Lower leg skin (tissue), 4 donors: ENCODE results near the gene PTGES. TPM values are rescaled to one million over a fixed set of nuclear protein-coding genes. Genes with fewer than 3 reads are reported as not detected.
A peak's percentile ranks its signal among the peaks of the same experiment; 100 is the strongest.
"Not testable (repeated sequence)": the region's sequence is repeated elsewhere in the genome, so short reads cannot be mapped to it uniquely, and the experiment has no call there.

Experiments
- DNase-seq, 2 donors: peaks; one replicate each; pipeline ENCODE4 v3.0.0-alpha.2; 2019; ENCODE audit warnings: low spot score in 2 of 2
- H3K4me3 ChIP-seq: fragments of 200-600 bp; sonication (generic); 2 replicates; pipeline ENCODE4 v1.5.1; 2017; ENCODE audit warnings: mild to moderate bottlenecking, low read depth; ENCODE audit not compliant: poor library complexity, severe bottlenecking
- CTCF ChIP-seq, 3 donors: fragments of 450-650 bp; IDR thresholded peaks; one replicate each; pipeline ENCODE4 v1.5.1; 2016; ENCODE audit warnings: antibody characterized with exemption in 3 of 3, mild to moderate bottlenecking in 3 of 3, moderate library complexity in 2 of 3
- POLR2A ChIP-seq, 2 donors: fragments of 450-650 bp; IDR thresholded peaks; one replicate each; pipeline ENCODE4 v1.6.1; 2016 to 2017; ENCODE audit warnings: antibody characterized with exemption in 2 of 2, mild to moderate bottlenecking in 1 of 2, moderate library complexity in 1 of 2
- WGBS, 2 donors: methylation state at CpG; one replicate each; pipeline ENCODE4 v1.1.5; 2018; 5-methylcytosine and 5-hydroxymethylcytosine counted together
- intact Hi-C: fragments of 100-400 bp; cut with DNase I; formaldehyde crosslinking; loops from one replicate; pipeline ENCODE4 v1.15.0; 2023; ENCODE audit warnings: low total_unique reads
- total RNA-seq, 4 donors: library from RNA; depleted of rRNA; stranded (reverse); fragments of >200 nt; gene quantifications; one replicate each; pipeline ENCODE4 v1.1.0, GENCODE V29; 2016

Gene PTGES
- total RNA-seq, 4 donors from 2014 or later = 14.4 to 28.7 (median 23.2) TPM

DNA sequence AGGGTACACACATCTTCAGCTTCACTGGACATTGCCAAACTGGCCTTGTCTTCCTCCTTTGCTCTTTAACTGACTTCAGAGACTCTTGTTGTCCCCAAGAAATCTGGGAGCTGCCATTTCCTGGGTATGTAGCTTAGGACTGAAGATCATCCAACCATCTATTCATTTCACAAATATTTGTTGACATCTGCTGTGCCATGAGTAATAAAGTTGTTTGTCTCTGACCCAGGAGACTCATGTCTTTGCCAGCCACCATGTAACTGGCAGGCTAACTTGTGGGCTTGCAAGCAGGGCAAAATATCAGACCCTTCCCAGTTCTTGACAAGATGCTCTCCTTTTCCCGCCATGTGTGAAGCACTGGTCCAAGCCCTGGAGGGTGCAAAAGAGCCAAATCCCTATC lies 33.0 kb upstream of the PTGES start:
- DNase-seq = no peak
- H3K4me3 ChIP-seq = no peak overlapping the region
- TF ChIP-seq POLR2A (IDR thresholded peaks at IDR 0.05) (no peak), CTCF (IDR thresholded peaks at IDR 0.05) (no peak)
- WGBS, 2 donors = 69 to 84% methylated on average over 1 of the region's 1 CpG
- intact Hi-C loops = loop anchor here (5.0 kb wide), 1 partner anchor 144 kb away; the partner anchor contains the start of gene ASB6

DNA sequence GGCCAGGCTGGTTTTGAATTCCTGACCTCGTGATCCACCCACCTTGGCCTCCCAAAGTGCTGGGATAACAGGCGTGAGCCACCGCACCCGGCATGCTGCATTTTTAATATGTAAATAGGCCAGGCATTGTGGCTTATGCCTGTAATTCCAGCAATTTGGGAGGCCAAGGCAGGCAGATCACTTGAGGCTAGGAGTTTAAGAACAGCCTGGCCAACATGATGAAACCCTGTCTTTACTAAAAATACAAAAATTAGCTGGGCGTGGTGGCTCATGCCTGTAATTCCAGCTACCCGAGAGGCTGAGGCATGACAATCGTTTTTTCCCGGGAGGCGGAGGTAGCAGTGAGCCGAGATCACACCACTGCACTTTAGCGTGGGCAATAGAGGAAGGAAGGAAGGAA lies 32.1 kb upstream of the PTGES start:
- not testable (repeated sequence) for DNase-seq, H3K4me3 ChIP-seq
- intact Hi-C loops = loop anchor here (5.0 kb wide), 1 partner anchor 143 kb away; the partner anchor contains the start of gene ASB6
- WGBS, 2 donors = 53 to 62% methylated on average over 11 of the region's 11 CpGs

DNA sequence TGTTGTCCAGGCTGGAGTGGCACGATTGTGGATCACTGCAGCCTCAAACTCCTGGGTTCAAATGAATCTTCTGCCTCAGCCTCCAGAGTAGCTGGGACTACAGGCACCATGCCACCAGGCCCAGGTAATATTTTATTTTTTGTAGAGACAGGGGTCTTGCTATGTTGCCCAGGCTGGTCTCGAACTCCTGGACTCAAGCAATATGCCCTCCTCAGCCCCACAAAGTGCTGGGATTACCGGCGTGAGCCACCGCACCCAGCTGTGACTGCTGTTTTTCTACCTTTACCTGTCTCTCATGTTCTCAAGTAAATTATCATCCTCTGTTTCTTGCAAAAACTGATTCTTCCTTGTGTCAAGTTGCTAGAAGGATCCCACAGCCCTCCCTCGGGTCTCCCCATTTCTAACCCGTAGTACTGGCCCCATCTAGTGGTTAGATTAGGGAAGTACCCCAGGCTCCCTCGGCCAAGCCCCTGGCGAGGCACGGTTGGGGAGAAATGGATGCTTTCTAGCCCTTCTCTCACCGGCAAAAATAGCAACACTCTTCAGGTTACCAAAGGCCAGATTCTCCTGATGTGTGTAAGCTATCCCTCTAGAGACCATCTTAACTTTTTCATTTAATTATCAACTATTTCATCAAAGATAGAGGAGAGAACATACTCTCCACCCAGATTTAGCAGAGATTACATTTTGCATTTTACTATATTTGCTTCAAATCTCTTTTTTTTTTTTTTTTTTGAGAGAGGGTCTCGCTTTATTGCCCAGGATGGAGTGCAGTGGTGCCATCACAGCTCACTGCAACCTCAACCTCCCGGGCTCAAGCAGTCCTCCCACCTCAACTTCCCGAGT lies 30.9 kb upstream of the PTGES start:
- intact Hi-C loops = loop anchor here (2.0 kb wide), 1 partner anchor 47 kb away; no protein-coding TSS in a partner anchor
- peak; percentile 69 to 95 for DNase-seq
- no peak overlapping the region for H3K4me3 ChIP-seq
- TF ChIP-seq CTCF (IDR thresholded peaks at IDR 0.05) = peak in 1 of 3 donors; percentile 87
- TF ChIP-seq POLR2A (IDR thresholded peaks at IDR 0.05) = no peak
- WGBS, 2 donors = 33 to 36% methylated on average over 14 of the region's 14 CpGs

DNA sequence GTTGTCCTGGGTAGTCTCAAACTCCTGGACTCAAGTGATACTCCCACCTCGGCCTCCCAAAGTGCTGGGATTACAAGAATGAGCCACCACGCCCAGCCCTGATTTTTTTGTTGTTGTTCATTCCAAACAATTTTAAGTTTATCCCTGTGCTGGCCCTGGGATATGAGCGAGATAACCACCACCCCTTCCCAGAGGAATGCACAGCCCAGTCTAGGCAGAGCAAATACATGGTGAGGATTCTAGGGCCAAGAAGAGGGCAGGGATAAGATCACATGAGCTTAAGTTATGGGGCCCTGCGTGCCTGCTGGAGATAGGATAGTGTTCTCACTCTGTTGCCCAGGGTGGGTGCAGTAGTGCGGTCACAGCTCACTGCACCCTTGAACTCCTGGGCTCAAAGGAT lies 29.1 kb upstream of the PTGES start:
- 66 to 74% methylated on average over 5 of the region's 5 CpGs for WGBS, 2 donors
- intact Hi-C loops = loop anchor here (2.0 kb wide), 1 partner anchor 45 kb away; no protein-coding TSS in a partner anchor
- no peak overlapping the region for H3K4me3 ChIP-seq
- no peak for TF ChIP-seq POLR2A (IDR thresholded peaks at IDR 0.05)
- TF ChIP-seq CTCF (IDR thresholded peaks at IDR 0.05) = no peak
- no peak for DNase-seq

GRCh38 chr9:129781131-129781530 lies 28.3 kb upstream of the PTGES start:
- TF ChIP-seq POLR2A (IDR thresholded peaks at IDR 0.05) (no peak), CTCF (IDR thresholded peaks at IDR 0.05) (no peak)
- 88 to 90% methylated on average over 8 of the region's 8 CpGs for WGBS, 2 donors
- no peak overlapping the region for H3K4me3 ChIP-seq
- intact Hi-C loops = no loop called here
- DNase-seq = no peak

- intact Hi-C loops = loop anchor here (5.0 to 10.0 kb wide), 2 partner anchors 142 to 645 kb away; no protein-coding TSS in a partner anchor
- no peak overlapping the region for H3K4me3 ChIP-seq
- TF ChIP-seq POLR2A (IDR thresholded peaks at IDR 0.05) = no peak
- TF ChIP-seq CTCF (IDR thresholded peaks at IDR 0.05) = no peak
- no peak for DNase-seq
- WGBS, 2 donors = 92 to 98% methylated on average over 7 of the region's 7 CpGs
Observed at GRCh38 chr9:129779560-129780190, 26.8 kb upstream of the PTGES start.
